NCI-H2171 (cell line): ENCODE measurements around the gene CDC42BPB.
"Not testable (repeated sequence)": the region's sequence is repeated elsewhere in the genome, so short reads cannot be mapped to it uniquely, and the experiment has no call there.

Source experiments
- DNase-seq: peaks from one replicate; lab custom pipeline; 2025; lab: John Stamatoyannopoulos, UW

CDC42BPB gene

GRCh38 chr14:103047453-103047852, 9.9 kb downstream of the CDC42BPB start:
- not testable (repeated sequence) for DNase-seq

GRCh38 chr14:103045371-103045869, 11.9 kb downstream of the CDC42BPB start:
- DNase-seq = no peak

- no peak for DNase-seq
Observed at GRCh38 chr14:103043257-103044015, 13.9 kb downstream of the CDC42BPB start.

GRCh38 chr14:103041464-103041863, 15.9 kb downstream of the CDC42BPB start:
- DNase-seq = no peak

GRCh38 chr14:103033681-103034096, 23.7 kb downstream of the CDC42BPB start:
- no peak for DNase-seq

GRCh38 chr14:103031956-103032355, 25.4 kb downstream of the CDC42BPB start:
- no peak for DNase-seq

- DNase-seq = no peak
Observed at GRCh38 chr14:103031566-103031911, 25.8 kb downstream of the CDC42BPB start.

- DNase-seq = no peak
Observed at GRCh38 chr14:103030741-103031565, 26.4 kb downstream of the CDC42BPB start.

GRCh38 chr14:103029936-103030335, 27.4 kb downstream of the CDC42BPB start:
- no peak for DNase-seq

- DNase-seq = no peak
Observed at GRCh38 chr14:103028772-103029171, 28.6 kb downstream of the CDC42BPB start.

- no peak for DNase-seq
Observed at GRCh38 chr14:103028161-103028767, 29.1 kb downstream of the CDC42BPB start.

- no peak for DNase-seq
Observed at GRCh38 chr14:103027451-103027850, 29.9 kb downstream of the CDC42BPB start.

GRCh38 chr14:103026988-103027387, 30.4 kb downstream of the CDC42BPB start:
- no peak for DNase-seq

GRCh38 chr14:103026196-103026595, 31.2 kb downstream of the CDC42BPB start:
- not testable (repeated sequence) for DNase-seq

GRCh38 chr14:103023881-103024473, 33.4 kb downstream of the CDC42BPB start:
- no peak for DNase-seq

GRCh38 chr14:103022685-103023044, 34.7 kb downstream of the CDC42BPB start:
- DNase-seq = no peak

- DNase-seq = peak; percentile 53
Observed at GRCh38 chr14:103022002-103022684, 35.2 kb downstream of the CDC42BPB start.

- DNase-seq = no peak
Observed at GRCh38 chr14:103021684-103022001, 35.7 kb downstream of the CDC42BPB start.

GRCh38 chr14:103020271-103021170, 36.8 kb downstream of the CDC42BPB start:
- no peak for DNase-seq

GRCh38 chr14:103019826-103020225, 37.5 kb downstream of the CDC42BPB start:
- no peak for DNase-seq

- no peak for DNase-seq
Observed at GRCh38 chr14:103019236-103019635, 38.1 kb downstream of the CDC42BPB start.
